Stimulated activated CD8-positive, alpha-beta memory T cell treated with anti-CD3 and anti-CD28 coated beads, Interleukin-2, amount 100 ng/mL, for 1 hour (primary cell): ENCODE data around the gene KIF5C.
"Not testable (repeated sequence)": the region's sequence is repeated elsewhere in the genome, so short reads cannot be mapped to it uniquely, and the experiment has no call there.

ENCODE experiments used
- DNase-seq, 2 donors: peaks; one replicate each; pipeline ENCODE4 v3.0.0-alpha.2; 2020; ENCODE audit warnings: low read depth in 2 of 2

KIF5C gene

DNA sequence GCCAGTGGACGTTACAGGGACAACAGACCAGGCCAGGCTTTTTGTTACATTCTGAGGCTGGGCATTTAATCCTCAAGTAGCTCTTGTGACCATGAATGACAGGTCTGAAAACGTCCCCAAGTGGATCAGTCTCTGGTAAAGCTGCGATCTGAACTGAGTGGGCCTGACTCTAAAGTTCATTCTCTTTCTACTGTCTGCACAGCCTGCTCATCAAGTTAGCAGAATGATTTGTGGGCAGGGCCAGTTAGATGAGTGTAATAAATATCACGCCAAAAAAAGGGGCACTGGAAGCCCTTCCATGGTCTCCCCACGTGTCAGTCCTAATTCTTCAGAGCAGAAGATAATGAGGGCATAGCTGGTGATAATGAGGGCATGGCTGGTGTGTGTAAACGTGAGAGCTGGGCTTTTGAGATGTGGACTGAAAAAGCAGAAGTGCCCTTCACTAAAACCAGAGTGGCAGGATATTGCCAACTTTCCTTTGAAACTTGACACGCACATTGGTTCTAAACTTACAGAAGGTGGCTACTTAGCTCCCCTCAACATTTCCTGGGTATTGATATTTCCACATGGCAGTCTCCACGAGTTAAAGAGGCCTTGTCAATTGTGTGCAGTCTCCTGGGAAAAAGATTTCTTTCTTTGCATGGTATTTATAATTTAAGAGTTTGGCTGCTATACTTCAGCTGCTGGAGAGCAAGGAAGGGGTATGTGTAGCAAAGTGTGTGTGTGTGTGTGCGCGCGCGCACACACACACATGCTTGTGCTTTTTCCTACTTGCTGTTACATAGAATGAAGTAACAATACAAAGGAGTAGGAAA, 90.8 kb downstream of the KIF5C start:
- no peak for DNase-seq

DNA sequence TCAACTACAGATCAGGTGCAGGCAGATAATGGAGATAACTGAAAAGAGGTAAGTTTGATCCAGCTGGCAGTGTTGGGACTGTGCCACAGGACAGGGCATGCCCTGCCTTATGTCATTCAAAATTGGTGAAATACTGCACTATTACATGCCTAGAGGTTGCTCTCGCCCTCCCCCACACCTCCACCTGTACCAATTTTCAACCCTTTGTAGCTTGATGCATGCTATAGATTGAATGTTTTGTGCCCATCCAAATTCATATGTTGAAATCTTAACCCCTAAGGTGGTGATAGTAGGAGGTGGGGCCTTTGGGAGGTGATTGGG, 91.4 kb downstream of the KIF5C start:
- no peak for DNase-seq

- DNase-seq: no peak
Measured at GRCh38 chr2:148967056-148967455, 92.0 kb downstream of the KIF5C start.

- DNase-seq: no peak
Measured at GRCh38 chr2:148967578-148967977, 92.6 kb downstream of the KIF5C start.

GRCh38 chr2:148968301-148968700, 93.3 kb downstream of the KIF5C start:
- DNase-seq: no peak

- no peak for DNase-seq
Measured at GRCh38 chr2:148968776-148969319, 93.8 kb downstream of the KIF5C start.

GRCh38 chr2:148969659-148970061, 94.6 kb downstream of the KIF5C start:
- no peak for DNase-seq

- no peak for DNase-seq
Measured at GRCh38 chr2:148970385-148970784, 95.4 kb downstream of the KIF5C start.

DNA sequence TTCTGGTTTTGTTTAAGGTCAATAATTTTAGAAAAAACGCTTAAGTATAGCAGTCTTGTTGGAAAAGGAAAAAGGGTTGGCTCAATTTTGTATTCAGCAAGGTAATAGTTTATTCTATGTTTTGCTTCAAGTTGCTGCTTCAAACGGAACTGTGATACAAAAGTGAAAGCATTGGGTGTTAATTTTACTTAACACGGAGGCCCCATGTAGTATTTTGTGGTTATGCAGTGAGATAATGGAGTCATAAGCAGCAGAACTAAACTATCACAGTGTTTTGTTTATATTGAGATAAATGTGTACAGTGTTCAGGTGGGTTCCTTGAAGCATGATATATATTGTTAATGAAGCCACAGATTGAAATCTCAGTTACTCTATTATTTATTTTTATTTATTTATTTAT, 96.5 kb downstream of the KIF5C start:
- no peak for DNase-seq

DNA sequence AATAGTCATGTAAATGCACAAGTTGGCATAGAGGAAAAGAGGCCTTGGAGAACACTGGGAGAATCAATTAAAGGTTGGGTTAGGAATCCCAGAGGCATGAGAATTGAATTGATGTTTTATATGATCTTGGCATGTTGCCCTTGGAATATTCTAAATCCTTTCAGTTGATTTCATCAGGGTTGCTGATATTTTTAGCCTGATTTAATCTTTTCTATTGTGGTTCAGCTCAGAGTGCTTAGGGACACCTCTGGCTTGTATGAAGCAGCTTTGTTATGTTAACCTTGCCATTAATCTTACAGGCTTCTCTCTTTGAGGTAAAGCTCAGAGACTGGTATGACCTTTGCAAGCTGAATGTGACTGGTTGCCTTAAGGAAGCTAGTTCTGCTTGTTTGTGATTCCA, 99.1 kb downstream of the KIF5C start:
- DNase-seq: no peak

DNA sequence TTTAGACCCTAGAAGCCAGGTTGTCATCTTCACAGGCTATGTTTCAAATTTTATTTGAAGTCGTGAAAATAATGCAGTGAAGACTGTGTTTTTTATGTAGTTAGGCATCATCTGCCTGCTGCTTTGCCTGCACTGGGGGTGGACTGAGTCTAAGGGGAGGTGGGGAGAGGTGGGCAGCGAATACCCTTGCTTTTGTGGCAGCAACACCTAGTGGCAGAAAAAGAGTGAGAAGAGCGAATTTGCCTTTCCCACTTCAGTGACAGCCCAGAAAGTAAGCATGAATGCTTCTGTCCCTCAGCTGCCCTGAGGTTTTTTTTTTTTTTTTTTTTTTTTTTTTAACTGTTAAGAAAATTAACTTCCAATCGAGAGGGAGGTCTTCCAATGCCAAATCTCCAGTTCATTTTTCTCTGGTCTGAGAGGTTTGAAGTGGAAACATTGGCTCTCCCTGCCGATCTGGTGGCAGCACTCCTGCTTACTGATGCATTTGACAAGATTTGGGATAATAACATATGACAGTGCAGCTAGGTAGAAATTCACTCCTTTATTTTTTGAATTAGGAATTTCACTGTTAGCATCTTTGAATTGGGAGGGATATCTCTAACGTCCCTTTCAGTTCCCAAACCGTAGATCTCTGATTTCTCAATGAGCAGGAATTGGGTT, 103.1 kb downstream of the KIF5C start:
- no peak for DNase-seq

DNA sequence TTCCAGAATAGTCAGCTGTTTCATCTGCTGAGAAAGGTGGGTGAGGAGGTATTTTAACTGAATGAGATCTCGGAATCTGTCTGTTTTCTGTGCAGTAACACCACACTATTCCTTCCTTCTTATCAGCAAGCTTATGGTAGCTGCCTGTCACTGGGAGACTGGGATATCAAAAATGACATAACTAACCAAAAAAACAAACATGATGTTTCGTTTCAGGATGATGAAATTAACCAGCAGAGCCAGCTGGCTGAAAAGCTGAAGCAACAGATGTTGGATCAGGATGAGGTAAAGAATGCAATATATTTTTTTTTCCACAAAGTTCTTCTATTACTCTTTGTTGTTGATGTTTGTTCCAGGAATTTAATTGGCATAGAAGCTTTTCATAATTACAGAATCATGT, 103.7 kb downstream of the KIF5C start:
- no peak for DNase-seq

DNA sequence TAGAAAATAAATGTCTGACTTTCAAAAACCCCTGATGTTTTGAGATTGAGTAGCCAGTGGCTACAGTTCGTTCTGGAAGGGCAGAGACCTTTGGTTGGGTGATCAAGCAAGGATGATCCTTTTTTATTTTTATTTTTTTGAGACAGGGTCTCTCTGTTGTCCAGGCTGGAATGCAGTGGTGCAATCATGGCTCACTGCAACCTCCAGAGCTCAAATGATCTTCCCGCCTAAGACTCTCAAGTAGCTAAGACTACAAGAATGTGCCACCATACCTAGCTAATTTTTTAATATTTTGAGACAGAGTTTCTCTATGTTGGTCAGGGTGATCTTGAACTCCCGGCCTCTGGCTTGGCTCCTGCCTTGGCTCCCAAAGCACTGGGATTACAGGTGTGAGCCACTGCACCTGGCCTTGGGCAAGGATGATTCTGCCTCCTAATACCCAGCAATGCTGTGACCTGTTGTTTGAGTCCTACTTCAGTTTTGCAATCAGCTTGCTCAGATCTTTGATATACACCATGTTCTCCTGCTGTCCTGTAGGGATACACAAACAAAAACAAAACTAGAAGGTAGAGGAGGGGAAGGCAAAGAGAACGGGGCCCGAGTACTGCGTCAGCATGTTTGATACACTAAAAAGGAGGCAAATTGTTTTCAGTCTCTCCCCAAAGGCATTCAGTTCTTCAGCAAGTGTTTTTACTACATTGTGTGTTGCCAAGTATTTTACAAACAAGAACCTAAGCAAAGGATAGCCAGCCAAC, 104.3 kb downstream of the KIF5C start:
- DNase-seq: no peak

- no peak for DNase-seq
Measured at GRCh38 chr2:148979919-148980277, 104.9 kb downstream of the KIF5C start.

- DNase-seq: not testable (repeated sequence)
Measured at GRCh38 chr2:148980496-148980895, 105.5 kb downstream of the KIF5C start.

GRCh38 chr2:148981324-148981723, 106.3 kb downstream of the KIF5C start:
- DNase-seq: no peak

DNA sequence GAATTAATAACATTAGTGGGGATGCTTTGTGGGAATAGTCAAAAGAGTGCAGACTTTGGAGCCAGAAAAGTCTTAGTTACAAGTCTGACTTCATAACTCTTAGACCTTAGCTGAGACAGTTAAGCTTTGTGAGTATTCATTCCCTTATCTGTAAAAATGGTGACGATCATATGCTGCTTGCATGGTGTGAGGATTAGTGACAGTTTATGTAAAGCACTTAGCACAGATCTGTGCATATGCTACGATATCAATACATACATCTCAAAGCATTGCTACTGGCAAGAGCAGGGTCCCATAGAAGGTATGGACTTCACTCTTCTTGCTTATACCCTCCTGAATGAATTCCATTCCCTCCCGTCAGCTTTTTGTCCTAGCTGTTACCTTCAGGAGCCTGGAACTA, 106.8 kb downstream of the KIF5C start:
- no peak for DNase-seq

- DNase-seq: no peak
Measured at GRCh38 chr2:148982282-148982681, 107.3 kb downstream of the KIF5C start.

DNA sequence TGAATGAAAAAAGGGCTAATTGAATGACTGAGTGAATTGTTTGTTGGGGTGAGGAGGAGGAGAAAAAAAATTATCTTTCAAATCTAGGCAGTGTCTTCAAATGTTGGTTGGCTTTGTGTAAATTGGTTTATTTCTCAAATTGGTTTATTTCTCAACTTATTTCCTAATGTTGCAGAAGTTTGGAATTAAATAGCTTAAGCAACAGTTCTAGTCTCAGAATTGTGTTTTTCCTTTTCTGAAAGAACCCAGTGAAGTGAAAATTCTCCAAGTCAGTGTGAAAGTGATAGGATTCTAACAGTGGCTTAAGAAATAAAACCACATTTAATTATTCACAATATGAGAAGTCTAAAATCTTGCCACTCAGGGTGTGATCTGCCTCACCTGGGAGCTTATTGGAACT, 108.9 kb downstream of the KIF5C start:
- no peak for DNase-seq

DNA sequence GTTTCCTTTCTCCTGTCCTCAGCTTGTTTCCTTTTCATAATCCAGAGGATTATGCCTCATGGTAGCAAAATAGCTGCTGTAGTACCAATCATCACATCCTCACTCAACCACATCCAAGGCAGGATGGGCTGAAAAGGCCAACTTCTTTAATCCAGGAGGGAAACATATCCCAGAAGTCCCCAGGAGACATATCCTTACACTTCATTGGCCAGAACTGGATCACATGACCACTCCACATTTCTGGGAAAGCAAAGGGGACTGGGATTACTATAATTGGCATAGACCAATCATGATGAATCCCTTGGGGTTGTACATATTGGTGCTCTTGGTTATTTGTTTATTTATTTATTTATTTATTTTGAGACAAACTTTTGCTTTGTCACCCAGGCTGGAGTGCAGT, 109.4 kb downstream of the KIF5C start:
- no peak for DNase-seq

GRCh38 chr2:148987286-148987685, 112.3 kb downstream of the KIF5C start:
- DNase-seq: no peak

DNA sequence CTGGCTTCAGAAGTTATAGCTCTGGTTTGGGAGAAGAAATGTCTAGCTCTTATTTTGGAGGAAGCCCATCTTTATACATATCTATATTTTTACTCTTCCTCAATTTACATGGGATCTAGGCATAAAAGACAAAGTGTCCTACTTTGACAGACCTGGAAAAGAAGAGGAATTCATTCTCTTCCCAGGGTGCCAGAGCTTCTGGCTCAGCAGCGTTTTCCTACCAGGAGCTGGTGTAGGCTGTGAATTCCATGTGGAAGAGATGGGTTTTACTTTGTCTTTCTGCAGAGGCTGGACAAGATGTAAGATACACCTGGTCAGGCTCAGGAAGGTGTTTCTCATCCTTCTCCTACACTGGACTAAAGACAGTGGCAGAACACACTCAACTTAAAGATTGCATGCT, 113.3 kb downstream of the KIF5C start:
- DNase-seq: no peak
